K562 (cell line): ENCODE measurements around the gene LY6G6F. TPM values are rescaled to one million over a fixed set of nuclear protein-coding genes. Genes with fewer than 3 reads are reported as not detected.

Experiments used
- ATF2 ChIP-seq: sonication (generic); formaldehyde crosslinking; IDR thresholded peaks from 2 replicates; pipeline ENCODE4 v1.8.1; 2022; ENCODE audit warnings: missing genetic modification reagents
- C11orf30 ChIP-seq: fragments of 450-650 bp; IDR thresholded peaks from 2 replicates; pipeline ENCODE4 v1.6.1; 2016; ENCODE audit warnings: low read depth, mild to moderate bottlenecking
- E2F5 ChIP-seq: sonication (generic); formaldehyde crosslinking; IDR thresholded peaks from 2 replicates; pipeline ENCODE4 v1.8.0; 2022; ENCODE audit warnings: mild to moderate bottlenecking, missing genetic modification reagents
- ETV5 ChIP-seq: sonication (generic); formaldehyde crosslinking; IDR thresholded peaks from 2 replicates; pipeline ENCODE4 v1.4.0; 2020; ENCODE audit warnings: low read depth, mild to moderate bottlenecking, missing genetic modification reagents
- HNRNPK ChIP-seq: fragments of 200-400 bp; formaldehyde crosslinking; IDR thresholded peaks from one replicate; pipeline ENCODE4 v1.6.1; 2018; ENCODE audit warnings: mild to moderate bottlenecking, low read depth, low read length; ENCODE audit not compliant: poor library complexity, severe bottlenecking
- MXD1 ChIP-seq: fragments of 250-450 bp; sonication (Bioruptor Pico); IDR thresholded peaks from 2 replicates; pipeline ENCODE4 v1.8.0; 2021; ENCODE audit warnings: borderline replicate concordance, mild to moderate bottlenecking, moderate library complexity; ENCODE audit not compliant: poor library complexity, severe bottlenecking
- NCOA2 ChIP-seq, 2 experiments: fragments of 450-650 bp; IDR thresholded peaks; 2 replicates each; pipeline ENCODE4 v1.6.1; 2018; ENCODE audit warnings: mild to moderate bottlenecking in 2 of 2, moderate library complexity in 1 of 2; ENCODE audit not compliant: partially characterized antibody in 2 of 2
- RBBP5 ChIP-seq: fragments of 200-600 bp; sonication (generic); IDR thresholded peaks from 2 replicates; pipeline ENCODE4 v1.6.1; 2012; ENCODE audit warnings: borderline replicate concordance, mild to moderate bottlenecking, low read length, control low read depth, inconsistent platforms; ENCODE audit not compliant: insufficient read depth, poor library complexity, severe bottlenecking
- RFX5 ChIP-seq: IDR thresholded peaks from 2 replicates; pipeline ENCODE4 v1.6.1; 2011; ENCODE audit warnings: low read depth, mild to moderate bottlenecking, improper control_type of control experiment, low read length
- SNRNP70 ChIP-seq: fragments of 200-400 bp; formaldehyde crosslinking; optimal IDR thresholded peaks from 2 replicates; pipeline ENCODE3; 2017; ENCODE audit warnings: low read depth, low read length
- ZBTB34 ChIP-seq: fragments of 250-450 bp; sonication (Bioruptor Pico); IDR thresholded peaks from 2 replicates; pipeline ENCODE4 v1.8.0; 2021; ENCODE audit warnings: mild to moderate bottlenecking, moderate library complexity
- ZFX ChIP-seq: sonication (generic); formaldehyde crosslinking; IDR thresholded peaks from 2 replicates; pipeline ENCODE4 v1.8.0; 2022; ENCODE audit warnings: mild to moderate bottlenecking, missing genetic modification reagents, moderate library complexity
- ZNF124 ChIP-seq: sonication (generic); formaldehyde crosslinking; IDR thresholded peaks from 2 replicates; pipeline ENCODE4 v1.8.1; 2022; ENCODE audit warnings: missing genetic modification reagents
- ZNF24 ChIP-seq: fragments of 450-650 bp; IDR thresholded peaks from 2 replicates; pipeline ENCODE4 v1.6.1; 2016
- ZNF551 ChIP-seq: fragments of 250-450 bp; sonication (Bioruptor Pico); IDR thresholded peaks from 2 replicates; pipeline ENCODE4 v1.5.0; 2021; ENCODE audit warnings: mild to moderate bottlenecking, moderate library complexity
- ZNF561 ChIP-seq: fragments of 450-650 bp; formaldehyde crosslinking; conservative IDR thresholded peaks from 2 replicates; pipeline ENCODE4 v1.4.0; 2020; ENCODE audit warnings: mild to moderate bottlenecking, moderate library complexity
- polyA plus RNA-seq, 8 experiments: library from polyadenylated mRNA; depleted of rRNA in 4 of 8; stranded (reverse) in 5 of 8; unstranded in 3 of 8; fragments of >200 nt; fragmentation: Nextera tagmentation in 2 of 8; fragmentation: Illumina TruSeq in 1 of 8; extraction: Ambion mirVana in 2 of 8; extraction: Trizol in 1 of 8; gene quantifications; 2 replicates each; pipeline versions ENCODE4 v1.2.1 to v1.2.3, GENCODE V29; 2011 to 2014; ENCODE audit warnings: inconsistent platforms in 1 of 8, missing spikeins in 1 of 8
- total RNA-seq, 7 experiments: library from RNA; depleted of rRNA in 6 of 7; stranded (reverse); fragments of >200 nt in 6 of 7; fragmentation: Illumina TruSeq in 2 of 7; extraction: Trizol in 2 of 7; gene quantifications; 2 replicates each; pipeline versions ENCODE4 v1.2.1 to v1.2.3, GENCODE V29; 2011 to 2021; ENCODE audit warnings: low replicate concordance in 1 of 7
- TF ChIP-seq, protein P1 (sequence below): fragments of 250-450 bp; sonication (Bioruptor Pico); IDR thresholded peaks from 2 replicates; pipeline ENCODE4 v1.8.0; 2021; ENCODE audit warnings: moderate library complexity, mild to moderate bottlenecking, inconsistent platforms
- TF ChIP-seq, protein P2 (sequence below): sonication (generic); formaldehyde crosslinking; IDR thresholded peaks from 2 replicates; pipeline ENCODE4 v1.8.0; 2022; ENCODE audit warnings: missing genetic modification reagents, mild to moderate bottlenecking, borderline replicate concordance

Gene LY6G6F
- total and polyA plus RNA-seq, 9 of the 15 experiments (the other 6 are each of a cell fraction or from before 2014, with no cell fraction given), result 0.14 to 0.50 (median 0.28) TPM; not detected in 2

DNA sequence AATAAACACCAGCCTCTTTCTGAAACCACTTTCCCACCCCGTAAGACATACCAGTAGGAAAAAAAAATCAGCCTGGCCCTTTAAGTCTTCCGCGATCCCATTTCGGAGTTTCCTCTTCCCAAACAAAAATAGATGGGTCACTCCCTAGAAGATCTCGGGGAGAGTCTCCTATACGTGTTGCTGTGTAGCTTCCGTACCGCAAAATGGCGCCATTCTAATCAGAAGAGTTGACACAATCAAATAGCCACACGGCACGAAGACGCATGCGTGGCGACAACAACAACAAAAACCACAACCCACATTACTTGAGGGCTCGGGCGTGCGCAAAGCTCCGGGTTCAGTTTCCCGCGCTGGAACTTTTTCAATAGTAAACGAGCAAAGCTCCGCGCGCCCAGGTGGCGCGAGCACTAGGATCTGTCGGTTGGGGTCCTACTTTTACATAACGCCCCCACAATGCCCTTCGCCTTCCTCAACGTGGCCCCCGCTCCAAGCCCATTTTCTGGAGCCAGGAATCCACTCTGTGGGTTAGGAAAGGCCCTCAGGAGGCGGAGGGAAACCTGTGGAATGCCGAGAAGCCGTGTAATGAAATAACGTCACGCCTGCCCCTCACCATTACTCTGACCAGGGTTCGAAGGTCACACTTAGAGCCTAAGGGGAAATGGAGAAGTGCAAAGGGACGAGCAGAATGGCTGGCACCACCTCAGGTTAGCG lies 41.7 kb upstream of the LY6G6F start, which contains the start of gene GPANK1 (continued):
- TF ChIP-seq, protein P1, sequence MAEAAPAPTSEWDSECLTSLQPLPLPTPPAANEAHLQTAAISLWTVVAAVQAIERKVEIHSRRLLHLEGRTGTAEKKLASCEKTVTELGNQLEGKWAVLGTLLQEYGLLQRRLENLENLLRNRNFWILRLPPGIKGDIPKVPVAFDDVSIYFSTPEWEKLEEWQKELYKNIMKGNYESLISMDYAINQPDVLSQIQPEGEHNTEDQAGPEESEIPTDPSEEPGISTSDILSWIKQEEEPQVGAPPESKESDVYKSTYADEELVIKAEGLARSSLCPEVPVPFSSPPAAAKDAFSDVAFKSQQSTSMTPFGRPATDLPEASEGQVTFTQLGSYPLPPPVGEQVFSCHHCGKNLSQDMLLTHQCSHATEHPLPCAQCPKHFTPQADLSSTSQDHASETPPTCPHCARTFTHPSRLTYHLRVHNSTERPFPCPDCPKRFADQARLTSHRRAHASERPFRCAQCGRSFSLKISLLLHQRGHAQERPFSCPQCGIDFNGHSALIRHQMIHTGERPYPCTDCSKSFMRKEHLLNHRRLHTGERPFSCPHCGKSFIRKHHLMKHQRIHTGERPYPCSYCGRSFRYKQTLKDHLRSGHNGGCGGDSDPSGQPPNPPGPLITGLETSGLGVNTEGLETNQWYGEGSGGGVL (CRISPR knock-in tag), result no peak
- peak; percentile 32 for TF ChIP-seq MXD1 (CRISPR knock-in tag)
- TF ChIP-seq NCOA2 (IDR thresholded peaks at IDR 0.05; ENCODE audit: partially characterized antibody in 2 of 2), result no peak
- no peak; the same call in none of the 2 replicates for TF ChIP-seq E2F5 (CRISPR knock-in tag)
- TF ChIP-seq, protein P2, sequence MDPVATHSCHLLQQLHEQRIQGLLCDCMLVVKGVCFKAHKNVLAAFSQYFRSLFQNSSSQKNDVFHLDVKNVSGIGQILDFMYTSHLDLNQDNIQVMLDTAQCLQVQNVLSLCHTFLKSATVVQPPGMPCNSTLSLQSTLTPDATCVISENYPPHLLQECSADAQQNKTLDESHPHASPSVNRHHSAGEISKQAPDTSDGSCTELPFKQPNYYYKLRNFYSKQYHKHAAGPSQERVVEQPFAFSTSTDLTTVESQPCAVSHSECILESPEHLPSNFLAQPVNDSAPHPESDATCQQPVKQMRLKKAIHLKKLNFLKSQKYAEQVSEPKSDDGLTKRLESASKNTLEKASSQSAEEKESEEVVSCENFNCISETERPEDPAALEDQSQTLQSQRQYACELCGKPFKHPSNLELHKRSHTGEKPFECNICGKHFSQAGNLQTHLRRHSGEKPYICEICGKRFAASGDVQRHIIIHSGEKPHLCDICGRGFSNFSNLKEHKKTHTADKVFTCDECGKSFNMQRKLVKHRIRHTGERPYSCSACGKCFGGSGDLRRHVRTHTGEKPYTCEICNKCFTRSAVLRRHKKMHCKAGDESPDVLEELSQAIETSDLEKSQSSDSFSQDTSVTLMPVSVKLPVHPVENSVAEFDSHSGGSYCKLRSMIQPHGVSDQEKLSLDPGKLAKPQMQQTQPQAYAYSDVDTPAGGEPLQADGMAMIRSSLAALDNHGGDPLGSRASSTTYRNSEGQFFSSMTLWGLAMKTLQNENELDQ, result peak; percentile 96
- TF ChIP-seq RBBP5, result no peak
- no peak for TF ChIP-seq RFX5
- TF ChIP-seq ZNF561 (CRISPR knock-in tag), result no peak
- TF ChIP-seq ZFX, result no peak
- no peak; the same call in none of the 2 replicates for TF ChIP-seq ETV5
- no peak for TF ChIP-seq ZNF124 (CRISPR knock-in tag)
- TF ChIP-seq ATF2 (CRISPR knock-in tag), result no peak
- peak; percentile 9; the same call in 1 of the 2 replicates for TF ChIP-seq ZNF24
- TF ChIP-seq C11orf30, result no peak
- no peak for TF ChIP-seq ZBTB34 (CRISPR knock-in tag)
- TF ChIP-seq SNRNP70, result peak; percentile 23
- TF ChIP-seq ZNF551 (CRISPR knock-in tag), result no peak
- no peak for TF ChIP-seq HNRNPK
